CD4-positive, alpha-beta T cell treated with Interleukin-1 beta for 1 hour (primary cell): ENCODE results near the gene ARHGEF39.

Source experiments
- DNase-seq, 2 donors: peaks; one replicate each; pipeline ENCODE4 v3.0.0-alpha.2; 2020 to 2022

The ARHGEF39 gene

GRCh38 chr9:35674025-35674361, 9.0 kb upstream of the ARHGEF39 start:
- DNase-seq = no peak

- no peak for DNase-seq
These were observed 8.4 kb upstream of the ARHGEF39 start, which contains the start of gene CA9 for GRCh38 chr9:35673132-35674024. Gene CA9 (plus strand): TSS chr9:35673928. CDS start chr9:35673960, 32 bp downstream.

- no peak for DNase-seq
These were observed 4.5 kb upstream of the ARHGEF39 start for GRCh38 chr9:35669331-35670145.

- DNase-seq = no peak
These were observed 2.9 kb upstream of the ARHGEF39 start for GRCh38 chr9:35667939-35668338.

- DNase-seq = no peak
These were observed 1.6 kb upstream of the ARHGEF39 start for GRCh38 chr9:35666549-35666948.

GRCh38 chr9:35666045-35666444, 1.1 kb upstream of the ARHGEF39 start:
- DNase-seq = no peak

- DNase-seq = no peak
These were observed 450 bp upstream of the ARHGEF39 start for GRCh38 chr9:35665471-35665818.

- DNase-seq = no peak
These were observed 2.6 kb downstream of the ARHGEF39 start for GRCh38 chr9:35662437-35662836.

GRCh38 chr9:35661756-35662350, 3.1 kb downstream of the ARHGEF39 start:
- peak; percentile 61 to 70 for DNase-seq

GRCh38 chr9:35660966-35661415, 4.0 kb downstream of the ARHGEF39 start:
- no peak for DNase-seq

GRCh38 chr9:35659340-35659739, 5.7 kb downstream of the ARHGEF39 start:
- no peak for DNase-seq

- DNase-seq = peak in 1 of 2 donors; percentile 21
These were observed 6.1 kb downstream of the ARHGEF39 start for GRCh38 chr9:35658968-35659220.

GRCh38 chr9:35658137-35658967, 6.6 kb downstream of the ARHGEF39 start, which contains the start of gene CCDC107:
Gene CCDC107 (plus strand): TSS chr9:35658292. CDS start chr9:35658380, 88 bp downstream.
- DNase-seq = peak; percentile 84 to 88

GRCh38 chr9:35657546-35658136, 7.4 kb downstream of the ARHGEF39 start, which contains the start of gene RMRP:
Gene RMRP (minus strand): TSS chr9:35658019.
- DNase-seq = peak; percentile 91 to 93

- peak in 1 of 2 donors; percentile 15 for DNase-seq
These were observed 8.0 kb downstream of the ARHGEF39 start for GRCh38 chr9:35656831-35657545.

GRCh38 chr9:35656348-35656747, 8.6 kb downstream of the ARHGEF39 start:
- DNase-seq = no peak

- no peak for DNase-seq
These were observed 11.4 kb downstream of the ARHGEF39 start for GRCh38 chr9:35653611-35654010.

- no peak for DNase-seq
These were observed 12.2 kb downstream of the ARHGEF39 start for GRCh38 chr9:35652829-35653209.

GRCh38 chr9:35651956-35652828, 12.8 kb downstream of the ARHGEF39 start:
- no peak for DNase-seq
